HL-60 (cell line): ENCODE results near the gene HORMAD2.

Source experiments
- DNase-seq, 2 experiments: peaks; one replicate each; pipeline ENCODE4 v3.0.0-alpha.2; 2010 to 2020; ENCODE audit warnings: low read depth in 1 of 2, low spot score in 1 of 2
- H3K27ac ChIP-seq: fragments of 250-450 bp; sonication (Bioruptor Pico); replicated peaks from 2 replicates; pipeline ENCODE4 v1.5.1; 2020; ENCODE audit warnings: mild to moderate bottlenecking, moderate library complexity
- H3K27me3 ChIP-seq: fragments of 250-450 bp; sonication (Bioruptor Pico); 2 replicates; pipeline ENCODE4 v1.5.1; 2021; ENCODE audit warnings: mild to moderate bottlenecking, moderate library complexity; ENCODE audit not compliant: insufficient read depth, poor library complexity, severe bottlenecking
- H3K4me3 ChIP-seq: replicated peaks from 2 replicates; pipeline ENCODE4 v1.5.1; 2011; ENCODE audit warnings: mild to moderate bottlenecking, control low read depth, low read length; ENCODE audit not compliant: insufficient read depth
- GABPA ChIP-seq: IDR thresholded peaks from 2 replicates; pipeline ENCODE4 v1.6.1; 2012; ENCODE audit warnings: low read depth
- POLR2AphosphoS5 ChIP-seq: IDR thresholded peaks from 2 replicates; pipeline ENCODE4 v1.6.1; 2012; ENCODE audit warnings: low read depth
- SPI1 ChIP-seq: IDR thresholded peaks from 2 replicates; pipeline ENCODE4 v1.6.1; 2012; ENCODE audit warnings: low read depth, mild to moderate bottlenecking, borderline replicate concordance
- TF ChIP-seq, protein P1 (sequence below): IDR thresholded peaks from one replicate; pipeline ENCODE4 v1.5.1; 2011; ENCODE audit warnings: low read length, control low read depth, inconsistent platforms; ENCODE audit not compliant: insufficient read depth
- TF ChIP-seq, protein P2 (sequence below): IDR thresholded peaks from 2 replicates; pipeline ENCODE4 v1.6.1; 2012; ENCODE audit warnings: low read depth; ENCODE audit not compliant: insufficient replicate concordance

The HORMAD2 gene

DNA sequence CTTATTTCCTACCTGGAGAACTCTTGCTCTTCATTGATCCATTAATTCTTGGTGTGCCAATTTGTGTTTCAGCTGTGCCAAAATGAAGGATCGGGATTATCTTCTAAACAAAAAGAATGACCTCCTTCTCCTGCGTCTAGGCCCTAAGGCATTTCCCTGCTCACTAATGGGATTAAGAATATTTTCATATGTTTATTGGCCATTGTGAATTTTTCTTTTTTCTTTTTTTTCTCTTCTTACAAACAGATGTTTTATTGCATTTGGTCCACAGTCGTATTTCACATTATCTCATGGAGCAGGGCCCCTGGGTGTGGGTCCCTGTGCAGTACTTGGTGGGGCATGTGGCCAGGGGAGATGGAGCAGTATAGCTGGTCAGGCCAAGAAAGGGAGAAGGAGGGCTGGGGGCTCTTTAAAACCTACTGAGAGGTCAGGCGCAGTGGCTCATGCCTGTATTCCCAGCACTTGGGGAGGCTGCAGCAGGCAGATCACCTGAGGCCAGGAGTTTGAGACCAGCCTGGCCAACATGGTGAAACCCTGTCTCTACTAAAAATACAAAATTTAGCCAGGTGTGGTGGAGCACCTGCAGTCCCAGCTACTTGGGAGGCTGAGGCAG, 35.3 kb upstream of the HORMAD2 start:
- TF ChIP-seq GABPA, result no peak
- TF ChIP-seq, protein P1, sequence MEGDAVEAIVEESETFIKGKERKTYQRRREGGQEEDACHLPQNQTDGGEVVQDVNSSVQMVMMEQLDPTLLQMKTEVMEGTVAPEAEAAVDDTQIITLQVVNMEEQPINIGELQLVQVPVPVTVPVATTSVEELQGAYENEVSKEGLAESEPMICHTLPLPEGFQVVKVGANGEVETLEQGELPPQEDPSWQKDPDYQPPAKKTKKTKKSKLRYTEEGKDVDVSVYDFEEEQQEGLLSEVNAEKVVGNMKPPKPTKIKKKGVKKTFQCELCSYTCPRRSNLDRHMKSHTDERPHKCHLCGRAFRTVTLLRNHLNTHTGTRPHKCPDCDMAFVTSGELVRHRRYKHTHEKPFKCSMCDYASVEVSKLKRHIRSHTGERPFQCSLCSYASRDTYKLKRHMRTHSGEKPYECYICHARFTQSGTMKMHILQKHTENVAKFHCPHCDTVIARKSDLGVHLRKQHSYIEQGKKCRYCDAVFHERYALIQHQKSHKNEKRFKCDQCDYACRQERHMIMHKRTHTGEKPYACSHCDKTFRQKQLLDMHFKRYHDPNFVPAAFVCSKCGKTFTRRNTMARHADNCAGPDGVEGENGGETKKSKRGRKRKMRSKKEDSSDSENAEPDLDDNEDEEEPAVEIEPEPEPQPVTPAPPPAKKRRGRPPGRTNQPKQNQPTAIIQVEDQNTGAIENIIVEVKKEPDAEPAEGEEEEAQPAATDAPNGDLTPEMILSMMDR, result no peak
- TF ChIP-seq SPI1, result no peak
- TF ChIP-seq POLR2AphosphoS5, result no peak
- TF ChIP-seq, protein P2, sequence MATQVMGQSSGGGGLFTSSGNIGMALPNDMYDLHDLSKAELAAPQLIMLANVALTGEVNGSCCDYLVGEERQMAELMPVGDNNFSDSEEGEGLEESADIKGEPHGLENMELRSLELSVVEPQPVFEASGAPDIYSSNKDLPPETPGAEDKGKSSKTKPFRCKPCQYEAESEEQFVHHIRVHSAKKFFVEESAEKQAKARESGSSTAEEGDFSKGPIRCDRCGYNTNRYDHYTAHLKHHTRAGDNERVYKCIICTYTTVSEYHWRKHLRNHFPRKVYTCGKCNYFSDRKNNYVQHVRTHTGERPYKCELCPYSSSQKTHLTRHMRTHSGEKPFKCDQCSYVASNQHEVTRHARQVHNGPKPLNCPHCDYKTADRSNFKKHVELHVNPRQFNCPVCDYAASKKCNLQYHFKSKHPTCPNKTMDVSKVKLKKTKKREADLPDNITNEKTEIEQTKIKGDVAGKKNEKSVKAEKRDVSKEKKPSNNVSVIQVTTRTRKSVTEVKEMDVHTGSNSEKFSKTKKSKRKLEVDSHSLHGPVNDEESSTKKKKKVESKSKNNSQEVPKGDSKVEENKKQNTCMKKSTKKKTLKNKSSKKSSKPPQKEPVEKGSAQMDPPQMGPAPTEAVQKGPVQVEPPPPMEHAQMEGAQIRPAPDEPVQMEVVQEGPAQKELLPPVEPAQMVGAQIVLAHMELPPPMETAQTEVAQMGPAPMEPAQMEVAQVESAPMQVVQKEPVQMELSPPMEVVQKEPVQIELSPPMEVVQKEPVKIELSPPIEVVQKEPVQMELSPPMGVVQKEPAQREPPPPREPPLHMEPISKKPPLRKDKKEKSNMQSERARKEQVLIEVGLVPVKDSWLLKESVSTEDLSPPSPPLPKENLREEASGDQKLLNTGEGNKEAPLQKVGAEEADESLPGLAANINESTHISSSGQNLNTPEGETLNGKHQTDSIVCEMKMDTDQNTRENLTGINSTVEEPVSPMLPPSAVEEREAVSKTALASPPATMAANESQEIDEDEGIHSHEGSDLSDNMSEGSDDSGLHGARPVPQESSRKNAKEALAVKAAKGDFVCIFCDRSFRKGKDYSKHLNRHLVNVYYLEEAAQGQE, result no peak
- no peak overlapping the region for H3K4me3 ChIP-seq
- DNase-seq, result no peak
- no peaks in the 10 kb centered on the region for H3K27me3 ChIP-seq
- H3K27ac ChIP-seq, result no peak overlapping the region

DNA sequence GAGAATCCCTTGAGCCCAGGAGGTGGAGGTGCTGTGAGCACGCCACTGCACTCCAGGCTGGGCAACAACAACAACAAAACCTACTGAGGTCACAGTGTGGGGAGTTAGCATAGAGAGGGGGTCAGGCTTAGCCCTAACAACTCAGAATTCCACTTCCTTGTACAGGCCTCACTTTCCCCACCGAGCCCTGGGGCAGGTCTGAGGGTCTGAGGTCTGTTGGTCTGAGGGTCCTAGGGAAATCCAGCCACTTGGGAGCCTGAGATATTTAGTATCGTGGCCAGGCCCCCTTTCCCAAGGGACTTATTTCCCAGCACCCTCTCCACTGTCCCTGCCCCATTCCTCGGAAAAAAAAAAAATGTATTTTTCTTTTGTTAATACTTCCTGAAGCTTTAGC, 34.8 kb upstream of the HORMAD2 start:
- TF ChIP-seq SPI1 (no peak), GABPA (no peak), POLR2AphosphoS5 (no peak)
- TF ChIP-seq, protein P2, result no peak
- TF ChIP-seq, protein P1, result no peak
- Histone ChIP-seq H3K4me3 (no peak overlapping the region), H3K27ac (no peak overlapping the region), H3K27me3 (no peaks in the 10 kb centered on the region)
- DNase-seq, result no peak

DNA sequence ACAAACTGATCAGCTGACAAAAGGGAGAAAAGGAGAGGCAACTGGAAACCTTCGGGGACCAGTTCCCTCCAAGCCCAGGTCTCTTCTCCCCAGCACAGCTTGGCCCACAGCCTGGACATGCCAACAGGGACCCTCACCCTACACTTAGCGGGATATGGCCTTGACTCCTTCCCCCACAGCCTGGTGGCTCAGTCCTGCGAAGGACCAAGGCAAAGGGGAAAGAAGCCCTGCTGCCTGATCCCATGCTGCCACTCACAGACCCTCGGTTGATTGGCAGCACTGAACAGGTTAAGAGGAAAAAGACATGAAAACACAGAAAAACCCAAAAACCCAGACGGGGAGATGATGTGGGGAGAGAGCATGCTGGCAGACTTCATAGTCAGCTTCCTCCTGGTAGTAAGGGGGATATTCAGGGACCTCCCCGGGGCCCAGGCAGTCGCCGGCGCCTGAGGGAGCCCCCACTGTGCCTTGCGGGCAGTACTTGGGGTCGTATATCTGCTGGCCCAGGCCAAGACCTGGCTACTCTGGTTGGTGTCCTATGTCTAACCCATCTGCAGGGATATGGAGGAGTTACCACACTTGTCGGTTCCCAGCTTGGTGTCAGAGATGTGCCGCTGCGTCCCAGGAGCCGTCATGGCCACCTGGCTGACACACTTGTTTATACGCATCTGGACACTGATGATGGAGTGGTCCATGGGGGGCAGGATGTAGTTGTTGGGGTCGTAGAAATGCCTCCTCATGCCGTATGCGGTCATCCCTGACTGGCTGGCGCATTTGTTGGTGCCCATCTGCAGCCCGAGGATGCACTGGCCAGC, 34.2 kb upstream of the HORMAD2 start:
- no peak for DNase-seq
- Histone ChIP-seq H3K4me3 (no peak overlapping the region), H3K27me3 (no peaks in the 10 kb centered on the region), H3K27ac (no peak overlapping the region)
- TF ChIP-seq, protein P2, result no peak
- TF ChIP-seq POLR2AphosphoS5 (no peak), SPI1 (no peak), GABPA (no peak)
- TF ChIP-seq, protein P1, result no peak
